ENCODE data around the gene GRIP2. TPM values are rescaled to one million over a fixed set of nuclear protein-coding genes. Genes with fewer than 3 reads are reported as not detected.

Gene GRIP2
- polyA plus RNA-seq, 3 donors, result not detected

DNA sequence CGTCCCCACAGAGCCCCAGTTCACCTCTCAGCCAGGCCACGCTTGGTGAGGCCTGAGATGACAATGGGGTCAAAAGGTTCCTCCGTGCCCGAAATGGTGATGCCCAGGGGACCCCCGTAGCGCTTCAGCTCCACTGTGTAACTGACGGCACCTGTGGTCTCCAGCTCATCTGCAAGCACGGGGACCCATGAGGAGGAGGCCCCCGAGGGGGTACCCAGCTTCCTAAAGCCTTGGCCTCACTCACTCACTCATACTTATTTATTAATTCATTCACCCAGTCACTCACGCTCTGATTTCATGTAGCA lies 30.4 kb downstream of the GRIP2 start:
- H3K27me3 ChIP-seq (ENCODE audit: control insufficient read depth in 2 of 2, insufficient read depth in 2 of 2, low read length in 2 of 2), result no peaks in the 10 kb centered on the region
- no peak overlapping the region for H3K9ac ChIP-seq (ENCODE audit: insufficient read depth, low read length, poor library complexity, severe bottlenecking)
- H3K4me2 ChIP-seq (replicated peaks; ENCODE audit: extremely low read depth, low read length, poor library complexity, severe bottlenecking), result no peak overlapping the region
- no peak overlapping the region for H3K27ac ChIP-seq (ENCODE audit: low read depth in 1 of 2, low read length in 2 of 2)
- no peaks in the 10 kb centered on the region for H3K4me1 ChIP-seq (ENCODE audit: control insufficient read depth in 1 of 2, insufficient read depth in 2 of 2, low read length in 2 of 2)
- 88% methylated on average over 10 of the region's 10 CpGs for WGBS (ENCODE audit: insufficient coverage)
- peaks cover 3 to 8% (median 7%) of the 10 kb centered on the region in 3 donors for H3K27me3 Mint-ChIP-seq (ENCODE audit: low read depth in 3 of 3)
- H2AFZ ChIP-seq (ENCODE audit: insufficient read depth, low read depth, low read length, poor library complexity, severe bottlenecking), result no peak overlapping the region
- H3K79me2 ChIP-seq (ENCODE audit: insufficient read depth, low read length), result no peaks in the 10 kb centered on the region
- H3K36me3 ChIP-seq (replicated peaks in 1 of 2; ENCODE audit: control insufficient read depth in 1 of 2, insufficient read depth in 2 of 2, low read length in 2 of 2), result no peaks in the 10 kb centered on the region
- no peaks in the 10 kb centered on the region for H3K9me3 ChIP-seq (replicated peaks in 1 of 2; ENCODE audit: control insufficient read depth in 1 of 2, insufficient read depth in 1 of 2, low read length in 2 of 2)
- H3K4me3 ChIP-seq (replicated peaks in 1 of 3; ENCODE audit: low read depth in 2 of 3, low read length in 3 of 3), result no peak overlapping the region
- intact Hi-C loops (cut with micrococcal nuclease), result no loop called here
- H3K9me3 Mint-ChIP-seq, result peaks cover 0 to 2% (median 0%) of the 10 kb centered on the region in 7 donors
- no peak for DNase-seq
- H3K36me3 Mint-ChIP-seq, result no peaks in the 10 kb centered on the region
- H3K4me1 Mint-ChIP-seq, result no peaks in the 10 kb centered on the region
- H4K20me1 ChIP-seq (ENCODE audit: insufficient read depth, low read length), result no peaks in the 10 kb centered on the region
- H3K4me3 Mint-ChIP-seq, result no peak overlapping the region
- TF ChIP-seq, protein P1, sequence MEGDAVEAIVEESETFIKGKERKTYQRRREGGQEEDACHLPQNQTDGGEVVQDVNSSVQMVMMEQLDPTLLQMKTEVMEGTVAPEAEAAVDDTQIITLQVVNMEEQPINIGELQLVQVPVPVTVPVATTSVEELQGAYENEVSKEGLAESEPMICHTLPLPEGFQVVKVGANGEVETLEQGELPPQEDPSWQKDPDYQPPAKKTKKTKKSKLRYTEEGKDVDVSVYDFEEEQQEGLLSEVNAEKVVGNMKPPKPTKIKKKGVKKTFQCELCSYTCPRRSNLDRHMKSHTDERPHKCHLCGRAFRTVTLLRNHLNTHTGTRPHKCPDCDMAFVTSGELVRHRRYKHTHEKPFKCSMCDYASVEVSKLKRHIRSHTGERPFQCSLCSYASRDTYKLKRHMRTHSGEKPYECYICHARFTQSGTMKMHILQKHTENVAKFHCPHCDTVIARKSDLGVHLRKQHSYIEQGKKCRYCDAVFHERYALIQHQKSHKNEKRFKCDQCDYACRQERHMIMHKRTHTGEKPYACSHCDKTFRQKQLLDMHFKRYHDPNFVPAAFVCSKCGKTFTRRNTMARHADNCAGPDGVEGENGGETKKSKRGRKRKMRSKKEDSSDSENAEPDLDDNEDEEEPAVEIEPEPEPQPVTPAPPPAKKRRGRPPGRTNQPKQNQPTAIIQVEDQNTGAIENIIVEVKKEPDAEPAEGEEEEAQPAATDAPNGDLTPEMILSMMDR (IDR thresholded peaks at IDR 0.05), result no peak
- no peak overlapping the region for H3K27ac Mint-ChIP-seq

DNA sequence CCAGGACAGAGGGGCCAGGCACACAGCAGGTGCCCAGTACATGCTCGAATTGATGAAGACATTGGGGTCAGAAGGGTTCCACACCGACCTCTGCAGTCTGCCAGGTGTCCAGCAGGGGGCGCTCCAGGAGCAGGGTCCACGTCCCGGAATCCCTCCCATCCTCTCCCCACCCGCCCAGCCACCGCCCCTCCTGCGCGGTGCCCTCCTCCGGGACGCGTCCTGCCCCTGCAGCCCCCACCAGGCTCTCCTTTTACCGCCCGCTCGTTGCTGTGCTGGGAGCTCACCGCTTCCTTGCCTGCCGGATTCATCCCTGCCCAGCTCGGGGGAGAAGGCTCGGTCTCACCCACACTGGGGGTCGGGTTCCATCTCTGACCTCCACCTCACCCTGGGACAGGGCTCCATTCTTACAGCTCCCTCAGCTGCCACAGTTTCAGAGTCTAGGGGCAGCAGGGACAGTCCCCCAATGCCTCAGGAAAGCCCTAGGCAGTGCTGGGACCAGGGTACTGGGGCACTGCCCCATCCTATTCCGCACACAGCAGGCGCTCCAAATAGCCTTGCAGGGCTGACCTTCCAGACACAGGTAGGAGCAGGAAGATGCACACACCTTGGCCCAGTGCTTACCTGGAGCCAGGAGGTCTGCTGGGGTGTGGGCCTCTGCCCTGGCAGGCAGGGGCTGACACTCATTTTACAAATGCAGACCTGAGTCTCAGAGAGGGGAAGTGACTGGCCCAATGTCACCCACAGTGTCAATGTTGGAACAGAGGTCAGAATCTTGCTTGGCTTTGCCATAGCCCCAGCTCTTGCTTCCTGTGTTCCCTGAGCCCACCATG lies 31.0 kb downstream of the GRIP2 start:
- Mint-ChIP-seq H3K27ac (no peak overlapping the region), H3K4me3 (no peak overlapping the region), H3K36me3 (no peaks in the 10 kb centered on the region), H3K4me1 (no peaks in the 10 kb centered on the region), H3K27me3 (ENCODE audit: low read depth in 3 of 3) (peaks cover 5 to 8% (median 7%) of the 10 kb centered on the region in 3 donors), H3K9me3 (no peaks in the 10 kb centered on the region)
- no peaks in the 10 kb centered on the region for H3K27me3 ChIP-seq (ENCODE audit: control insufficient read depth in 2 of 2, insufficient read depth in 2 of 2, low read length in 2 of 2)
- H3K27ac ChIP-seq (ENCODE audit: low read depth in 1 of 2, low read length in 2 of 2), result no peak overlapping the region
- intact Hi-C loops (cut with micrococcal nuclease), result no loop called here
- H3K9me3 ChIP-seq (replicated peaks in 1 of 2; ENCODE audit: control insufficient read depth in 1 of 2, insufficient read depth in 1 of 2, low read length in 2 of 2), result no peaks in the 10 kb centered on the region
- no peak overlapping the region for H3K4me3 ChIP-seq (replicated peaks in 1 of 3; ENCODE audit: low read depth in 2 of 3, low read length in 3 of 3)
- no peaks in the 10 kb centered on the region for H4K20me1 ChIP-seq (ENCODE audit: insufficient read depth, low read length)
- no peaks in the 10 kb centered on the region for H3K36me3 ChIP-seq (replicated peaks in 1 of 2; ENCODE audit: control insufficient read depth in 1 of 2, insufficient read depth in 2 of 2, low read length in 2 of 2)
- TF ChIP-seq, protein P1 (IDR thresholded peaks at IDR 0.05), result peak; percentile 96
- no peak overlapping the region for H2AFZ ChIP-seq (ENCODE audit: insufficient read depth, low read depth, low read length, poor library complexity, severe bottlenecking)
- H3K4me1 ChIP-seq (ENCODE audit: control insufficient read depth in 1 of 2, insufficient read depth in 2 of 2, low read length in 2 of 2), result no peaks in the 10 kb centered on the region
- no peak overlapping the region for H3K4me2 ChIP-seq (replicated peaks; ENCODE audit: extremely low read depth, low read length, poor library complexity, severe bottlenecking)
- H3K9ac ChIP-seq (ENCODE audit: insufficient read depth, low read length, poor library complexity, severe bottlenecking), result no peak overlapping the region
- WGBS (ENCODE audit: insufficient coverage), result 30% methylated on average over 22 of the region's 22 CpGs
- peak; percentile 14 to 52 (median 33) for DNase-seq
- H3K79me2 ChIP-seq (ENCODE audit: insufficient read depth, low read length), result no peaks in the 10 kb centered on the region

All from CD14-positive monocyte (primary cell).